Activated CD4-positive, alpha-beta T cell treated with anti-CD3 and anti-CD28 coated beads, Interleukin-2, amount 50 U/mL, for 4 hours (primary cell): ENCODE data around the gene GJD4.

Experiments used
- DNase-seq, 2 experiments: peaks; one replicate each; pipeline ENCODE4 v3.0.0-alpha.2; 2020

The GJD4 gene

GRCh38 chr10:35605191-35605590 is at the start of gene GJD4:
TSS of gene GJD4 (plus strand) at chr10:35605341. CDS start at chr10:35605568, 227 bp downstream.
- no peak for DNase-seq

GRCh38 chr10:35555962-35556930 is 48.9 kb upstream of the GJD4 start:
- no peak for DNase-seq

- DNase-seq: no peak
Measured at GRCh38 chr10:35558276-35558675, 46.9 kb upstream of the GJD4 start.

- no peak for DNase-seq
Measured at GRCh38 chr10:35559416-35559815, 45.7 kb upstream of the GJD4 start.

GRCh38 chr10:35561715-35562114 is 43.4 kb upstream of the GJD4 start:
- DNase-seq: no peak

GRCh38 chr10:35562427-35562826 is 42.7 kb upstream of the GJD4 start:
- no peak for DNase-seq

- peak; percentile 20 to 23 for DNase-seq
Measured at GRCh38 chr10:35563261-35563891, 41.8 kb upstream of the GJD4 start.

- DNase-seq: no peak
Measured at GRCh38 chr10:35564341-35564968, 40.7 kb upstream of the GJD4 start.

- no peak for DNase-seq
Measured at GRCh38 chr10:35565602-35566081, 39.5 kb upstream of the GJD4 start.

- no peak for DNase-seq
Measured at GRCh38 chr10:35567951-35568350, 37.2 kb upstream of the GJD4 start.

- DNase-seq: no peak
Measured at GRCh38 chr10:35568483-35569015, 36.6 kb upstream of the GJD4 start.

GRCh38 chr10:35569111-35569707 is 35.9 kb upstream of the GJD4 start:
- no peak for DNase-seq

GRCh38 chr10:35569836-35570235 is 35.3 kb upstream of the GJD4 start:
- no peak for DNase-seq

GRCh38 chr10:35570397-35570796 is 34.7 kb upstream of the GJD4 start:
- no peak for DNase-seq

GRCh38 chr10:35572583-35572982 is 32.6 kb upstream of the GJD4 start:
- no peak for DNase-seq

GRCh38 chr10:35573796-35574195 is 31.3 kb upstream of the GJD4 start:
- no peak for DNase-seq

- DNase-seq: no peak
Measured at GRCh38 chr10:35574924-35575352, 30.2 kb upstream of the GJD4 start.

GRCh38 chr10:35575640-35576039 is 29.5 kb upstream of the GJD4 start:
- no peak for DNase-seq

GRCh38 chr10:35576730-35577129 is 28.4 kb upstream of the GJD4 start:
- DNase-seq: no peak

GRCh38 chr10:35577926-35578617 is 27.1 kb upstream of the GJD4 start:
- no peak for DNase-seq

GRCh38 chr10:35578618-35578956 is 26.6 kb upstream of the GJD4 start:
- DNase-seq: no peak

- no peak for DNase-seq
Measured at GRCh38 chr10:35579116-35579515, 26.0 kb upstream of the GJD4 start.
